Spleen (tissue), 7 donors: ENCODE measurements around the gene IFT172.

Experiments used
- CTCF ChIP-seq, 11 experiments: fragments of 200-600 bp in 7 of 11; fragments of 450-650 bp in 4 of 11; sonication (generic) in 4 of 11; IDR thresholded peaks in 8 of 11; conservative IDR thresholded peaks in 3 of 11; 1 replicate in 7 of 11; 2 replicates in 4 of 11; pipeline versions ENCODE4 v1.4.0 to v1.8.0; 2016 to 2021; ENCODE audit warnings: antibody characterized with exemption in 11 of 11, inconsistent platforms in 4 of 11, mild to moderate bottlenecking in 1 of 11
- POLR2A ChIP-seq, 3 donors: fragments of 450-650 bp; IDR thresholded peaks; one replicate each; pipeline ENCODE4 v1.5.1; 2017; ENCODE audit warnings: antibody characterized with exemption in 3 of 3, mild to moderate bottlenecking in 1 of 3
- POLR2AphosphoS5 ChIP-seq, 3 donors: sonication (generic); formaldehyde crosslinking; IDR thresholded peaks; one replicate each; pipeline ENCODE4 v1.5.1; 2017; ENCODE audit warnings: antibody characterized with exemption in 3 of 3
- donor health status: DM: no; HTN: no; CAD: no; lungs with moderate emphysema.
- donor health status: DM: no; HTN: no; CAD: no.
- donor health status: DM: no; HTN: no; CAD: no.

GRCh38 chr2:27497288-27497627 is 7.7 kb upstream of the IFT172 start:
- TF ChIP-seq CTCF (IDR thresholded peaks at IDR 0.05 in 8 of 11, conservative IDR thresholded peaks at IDR 0.05 in 3 of 11) (no peak), POLR2A (IDR thresholded peaks at IDR 0.05) (no peak), POLR2AphosphoS5 (IDR thresholded peaks at IDR 0.05) (no peak)
